CD8-positive, alpha-beta memory T cell (primary cell): ENCODE results near the gene FLYWCH1. TPM values are rescaled to one million over a fixed set of nuclear protein-coding genes. Genes with fewer than 3 reads are reported as not detected.
"Not testable (repeated sequence)": the region's sequence is repeated elsewhere in the genome, so short reads cannot be mapped to it uniquely, and the experiment has no call there.

Experiments
- CTCF ChIA-PET: fragments of 350-600 bp; sonication (Branson Sonifier 250); formaldehyde crosslinking; loops from one replicate; lab custom pipeline; 2021; ENCODE audit warnings: antibody characterized with exemption; lab: Charles Lee
- POLR2A ChIA-PET: fragments of 350-600 bp; sonication (Branson Sonifier 250); formaldehyde crosslinking; loops from one replicate; lab custom pipeline; 2021; ENCODE audit warnings: antibody characterized with exemption; lab: Charles Lee
- DNase-seq, 5 donors: peaks; one replicate each; pipeline versions ENCODE4 v3.0.0 to v3.0.0-alpha.2; 2020 to 2022; ENCODE audit warnings: mixed read lengths in 1 of 5
- H3K27ac ChIP-seq: one replicate; pipeline ENCODE4 v1.7.0; 2013; ENCODE audit warnings: low read depth, mild to moderate bottlenecking, low read length, moderate library complexity
- H3K27me3 ChIP-seq: 2 replicates; pipeline ENCODE4 v1.7.0; 2013; ENCODE audit warnings: low read length, mild to moderate bottlenecking; ENCODE audit not compliant: insufficient read depth, poor library complexity, severe bottlenecking
- H3K36me3 ChIP-seq: 2 replicates; pipeline ENCODE4 v1.7.0; 2013; ENCODE audit warnings: mild to moderate bottlenecking, low read length, moderate library complexity; ENCODE audit not compliant: insufficient read depth
- H3K4me1 ChIP-seq: 2 replicates; pipeline ENCODE4 v1.7.0; 2013; ENCODE audit warnings: mild to moderate bottlenecking, low read length, moderate library complexity; ENCODE audit not compliant: insufficient read depth
- H3K4me3 ChIP-seq: 2 replicates; pipeline ENCODE4 v1.7.0; 2013; ENCODE audit warnings: mild to moderate bottlenecking, low read length
- H3K9me3 ChIP-seq: 2 replicates; pipeline ENCODE4 v1.7.0; 2013; ENCODE audit warnings: mild to moderate bottlenecking, low read length
- H3K27ac Mint-ChIP-seq, 8 donors: one replicate each; pipeline ENCODE4 v1.8.0; 2020 to 2021; ENCODE audit warnings: mixed read lengths in 8 of 8, mild to moderate bottlenecking in 6 of 8, inconsistent platforms in 3 of 8, moderate library complexity in 3 of 8
- H3K27me3 Mint-ChIP-seq, 2 donors: one replicate each; pipeline ENCODE4 v1.8.0; 2020 to 2021; ENCODE audit warnings: mixed read lengths in 2 of 2, mild to moderate bottlenecking in 1 of 2, moderate library complexity in 1 of 2
- H3K36me3 Mint-ChIP-seq, 3 donors: one replicate each; pipeline ENCODE4 v1.8.0; 2020 to 2021; ENCODE audit warnings: mixed read lengths in 3 of 3, inconsistent platforms in 1 of 3, mild to moderate bottlenecking in 1 of 3
- H3K4me1 Mint-ChIP-seq, 3 donors: one replicate each; pipeline ENCODE4 v1.8.0; 2020 to 2021; ENCODE audit warnings: mixed read lengths in 3 of 3, inconsistent platforms in 1 of 3, mild to moderate bottlenecking in 1 of 3
- H3K4me3 Mint-ChIP-seq, 7 donors: one replicate each; pipeline ENCODE4 v1.8.0; 2020 to 2021; ENCODE audit warnings: mixed read lengths in 7 of 7, mild to moderate bottlenecking in 6 of 7, moderate library complexity in 4 of 7, inconsistent platforms in 2 of 7
- H3K9me3 Mint-ChIP-seq, 5 donors: one replicate each; pipeline ENCODE4 v1.8.0; 2020 to 2022; ENCODE audit warnings: mixed read lengths in 5 of 5, mild to moderate bottlenecking in 3 of 5, moderate library complexity in 2 of 5, inconsistent platforms in 1 of 5
- polyA plus RNA-seq: library from polyadenylated mRNA; unstranded; fragments of 300-500 nt; fragmentation: Illumina TruSeq; gene quantifications from one replicate; pipeline ENCODE4 v1.2.3, GENCODE V29; 2021
- total RNA-seq, 2 experiments: library from RNA; stranded (reverse); gene quantifications; one replicate each; pipeline ENCODE4 v1.2.3, GENCODE V29; 2021

The FLYWCH1 gene
- total and polyA plus RNA-seq, 3 experiments from 2014 or later, result 20.9 to 39.8 (median 37.2) TPM

- H3K27me3 ChIP-seq, H3K36me3 Mint-ChIP-seq, POLR2A ChIA-PET, H3K9me3 Mint-ChIP-seq, H3K27ac ChIP-seq, H3K9me3 ChIP-seq, H3K27me3 Mint-ChIP-seq, H3K36me3 ChIP-seq, H3K4me3 ChIP-seq: not testable (repeated sequence)
- Mint-ChIP-seq H3K27ac (peak overlapping the region in 6 of 8 donors; percentile 21 to 88 (median 75)), H3K4me3 (peak overlapping the region in 3 of 7 donors; percentile 36 to 54 (median 37)), H3K4me1 (peaks cover 28 to 41% (median 33%) of the 10 kb centered on the region in 3 donors)
- DNase-seq, result peak; percentile 45 to 71 (median 52)
- peaks cover 14% of the 10 kb centered on the region for H3K4me1 ChIP-seq
- CTCF ChIA-PET, result interaction anchor here (0.9 to 2.4 kb wide), 6 partner anchors 8 to 32 kb away, joined by 3 to 10 read pairs (median 4); partner anchors contain the start of gene FLYWCH2
Measured at GRCh38 chr16:2907084-2907753, 4.5 kb upstream of the FLYWCH1 start.

GRCh38 chr16:2910441-2910969 is 1.2 kb upstream of the FLYWCH1 start:
- peak overlapping the region in 2 of 8 donors; percentile 27 to 78 for H3K27ac Mint-ChIP-seq
- H3K27ac ChIP-seq, result no peak overlapping the region
- CTCF ChIA-PET, result interaction anchor here (1.7 to 2.6 kb wide), 3 partner anchors 9 to 72 kb away, joined by 4 to 10 read pairs (median 10); no protein-coding TSS in a partner anchor
- H3K4me3 Mint-ChIP-seq, result peak overlapping the region; percentile 20 to 89 (median 87)
- H3K27me3 Mint-ChIP-seq, result no peaks in the 10 kb centered on the region
- H3K9me3 Mint-ChIP-seq, result no peaks in the 10 kb centered on the region
- H3K36me3 ChIP-seq, result no peaks in the 10 kb centered on the region
- POLR2A ChIA-PET, result interaction anchor here (3.6 kb wide), 1 partner anchor 28 kb away, joined by 33 read pairs; the partner anchor contains the start of gene FLYWCH2
- H3K4me1 Mint-ChIP-seq, result peaks cover 35 to 49% (median 41%) of the 10 kb centered on the region in 3 donors
- H3K27me3 ChIP-seq, result no peaks in the 10 kb centered on the region
- H3K4me1 ChIP-seq, result peaks cover 22% of the 10 kb centered on the region
- no peak overlapping the region for H3K4me3 ChIP-seq
- DNase-seq, result no peak
- no peaks in the 10 kb centered on the region for H3K9me3 ChIP-seq
- peaks cover 0 to 22% (median 2%) of the 10 kb centered on the region in 3 donors for H3K36me3 Mint-ChIP-seq

GRCh38 chr16:2912330-2913199 is 834 bp downstream of the FLYWCH1 start:
- peaks cover 0 to 33% (median 2%) of the 10 kb centered on the region in 3 donors for H3K36me3 Mint-ChIP-seq
- Histone ChIP-seq H3K4me3 (peak overlapping the region; percentile 96), H3K4me1 (peaks cover 16% of the 10 kb centered on the region), H3K27me3 (no peaks in the 10 kb centered on the region), H3K9me3 (no peaks in the 10 kb centered on the region), H3K36me3 (no peaks in the 10 kb centered on the region), H3K27ac (peak overlapping the region; percentile 73)
- H3K4me3 Mint-ChIP-seq, result peak overlapping the region; percentile 87 to 96 (median 91)
- peak overlapping the region; percentile 81 to 95 (median 93) for H3K27ac Mint-ChIP-seq
- POLR2A ChIA-PET, result interaction anchor here (1.3 to 3.6 kb wide), 2 partner anchors 30 to 68 kb away, joined by 5 to 33 read pairs; partner anchors contain the start of genes FLYWCH2 and PKMYT1
- no peaks in the 10 kb centered on the region for H3K9me3 Mint-ChIP-seq
- peaks cover 19 to 30% (median 22%) of the 10 kb centered on the region in 3 donors for H3K4me1 Mint-ChIP-seq
- DNase-seq, result peak in 4 of 5 donors; percentile 18 to 34 (median 28)
- no peaks in the 10 kb centered on the region for H3K27me3 Mint-ChIP-seq
- CTCF ChIA-PET, result interaction anchor here (0.8 to 2.6 kb wide), 8 partner anchors 7 to 44 kb away, joined by 3 to 13 read pairs (median 9); partner anchors contain the start of gene FLYWCH2

GRCh38 chr16:2913603-2914002 is 1.9 kb downstream of the FLYWCH1 start:
- DNase-seq, result no peak
- H3K36me3 Mint-ChIP-seq, result peaks cover 0 to 39% (median 2%) of the 10 kb centered on the region in 3 donors
- H3K9me3 ChIP-seq, result no peaks in the 10 kb centered on the region
- H3K27me3 Mint-ChIP-seq, result no peaks in the 10 kb centered on the region
- H3K4me3 ChIP-seq, result no peak overlapping the region
- peaks cover 16% of the 10 kb centered on the region for H3K4me1 ChIP-seq
- H3K27ac ChIP-seq, result no peak overlapping the region
- peak overlapping the region in 6 of 8 donors; percentile 33 to 94 (median 86) for H3K27ac Mint-ChIP-seq
- H3K9me3 Mint-ChIP-seq, result no peaks in the 10 kb centered on the region
- no peaks in the 10 kb centered on the region for H3K27me3 ChIP-seq
- peaks cover 19 to 30% (median 21%) of the 10 kb centered on the region in 3 donors for H3K4me1 Mint-ChIP-seq
- H3K36me3 ChIP-seq, result no peaks in the 10 kb centered on the region
- CTCF ChIA-PET, result interaction anchor here (1.4 kb wide), 1 partner anchor 46 kb away, joined by 3 read pairs; no protein-coding TSS in a partner anchor
- POLR2A ChIA-PET, result interaction anchor here (3.6 kb wide), 1 partner anchor 31 kb away, joined by 33 read pairs; the partner anchor contains the start of gene FLYWCH2
- peak overlapping the region; percentile 87 to 96 (median 90) for H3K4me3 Mint-ChIP-seq

- POLR2A ChIA-PET, result interaction anchor here (0.7 to 3.6 kb wide), 2 partner anchors 31 to 34 kb away, joined by 4 to 33 read pairs; partner anchors contain the start of gene FLYWCH2
- peaks cover 19 to 30% (median 21%) of the 10 kb centered on the region in 3 donors for H3K4me1 Mint-ChIP-seq
- peak overlapping the region in 1 of 8 donors; percentile 89 for H3K27ac Mint-ChIP-seq
Measured at GRCh38 chr16:2914233-2914632, 2.5 kb downstream of the FLYWCH1 start.

GRCh38 chr16:2915196-2915929 is 3.6 kb downstream of the FLYWCH1 start:
- Mint-ChIP-seq H3K9me3 (no peaks in the 10 kb centered on the region), H3K4me1 (peaks cover 23 to 34% (median 27%) of the 10 kb centered on the region in 3 donors), H3K27me3 (no peaks in the 10 kb centered on the region), H3K27ac (peak overlapping the region in 1 of 8 donors; percentile 2), H3K4me3 (no peak overlapping the region), H3K36me3 (peaks cover 4 to 49% (median 7%) of the 10 kb centered on the region in 3 donors)
- H3K9me3 ChIP-seq, result no peaks in the 10 kb centered on the region
- CTCF ChIA-PET, result interaction anchor here (0.8 kb wide), 1 partner anchor 9 kb away, joined by 3 read pairs; no protein-coding TSS in a partner anchor
- H3K4me1 ChIP-seq, result peaks cover 16% of the 10 kb centered on the region
- H3K27ac ChIP-seq, result no peak overlapping the region
- H3K4me3 ChIP-seq, result no peak overlapping the region
- DNase-seq, result no peak
- no peaks in the 10 kb centered on the region for H3K27me3 ChIP-seq
- no peaks in the 10 kb centered on the region for H3K36me3 ChIP-seq
- POLR2A ChIA-PET, result no interaction called here

More at GRCh38 chr16:2914233-2914632, 2.5 kb downstream of the FLYWCH1 start:
- H3K4me1 ChIP-seq, result peaks cover 16% of the 10 kb centered on the region
- no peaks in the 10 kb centered on the region for H3K27me3 ChIP-seq
- no peak overlapping the region for H3K4me3 ChIP-seq
- H3K27ac ChIP-seq, result no peak overlapping the region
- no peaks in the 10 kb centered on the region for H3K27me3 Mint-ChIP-seq
- H3K36me3 Mint-ChIP-seq, result peaks cover 0 to 43% (median 2%) of the 10 kb centered on the region in 3 donors
- CTCF ChIA-PET, result interaction anchor here (1.4 kb wide), 1 partner anchor 46 kb away, joined by 3 read pairs; no protein-coding TSS in a partner anchor
- H3K4me3 Mint-ChIP-seq, result peak overlapping the region in 5 of 7 donors; percentile 19 to 91 (median 59)
- no peaks in the 10 kb centered on the region for H3K9me3 ChIP-seq
- H3K9me3 Mint-ChIP-seq, result no peaks in the 10 kb centered on the region
- no peaks in the 10 kb centered on the region for H3K36me3 ChIP-seq
- no peak for DNase-seq
